Measurements from ENCODE around the gene TFAP2C. TPM values are rescaled to one million over a fixed set of nuclear protein-coding genes. Genes with fewer than 3 reads are reported as not detected.
A peak's percentile ranks its signal among the peaks of the same experiment; 100 is the strongest.

TFAP2C gene
- total and polyA plus RNA-seq, 2 experiments from 2014 or later, result 11.9 to 14.3 TPM

DNA sequence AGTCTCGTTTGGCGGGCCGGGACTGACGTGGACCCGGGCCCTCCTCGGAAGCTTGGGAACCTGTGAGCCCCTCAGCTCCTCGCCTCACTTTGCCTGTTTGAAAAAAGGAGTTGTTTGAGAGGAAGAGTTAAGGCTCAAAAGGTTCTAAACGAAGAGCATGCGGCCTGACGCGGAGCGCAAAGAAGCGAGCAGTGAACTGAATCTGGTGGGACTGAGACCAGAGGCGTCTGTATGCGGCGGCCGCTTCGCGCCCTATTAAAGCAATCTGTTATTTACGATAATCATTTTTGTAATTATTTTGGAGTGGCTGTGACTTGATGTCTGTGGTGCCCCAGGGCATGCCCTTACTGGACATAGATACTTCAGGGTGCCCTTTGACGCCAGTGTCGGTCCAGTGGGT is 3.3 kb upstream of the TFAP2C start:
- Mint-ChIP-seq H3K27me3 (ENCODE audit: insufficient read depth, low read depth, poor library complexity) (peaks cover 58% of the 10 kb centered on the region), H3K36me3 (ENCODE audit: low read depth) (no peaks in the 10 kb centered on the region; the same call in 2 of the 3 replicates), H3K4me3 (peak overlapping the region; percentile 79), H3K27ac (no peak overlapping the region), H3K9me3 (no peaks in the 10 kb centered on the region), H3K4me1 (peaks cover 36% of the 10 kb centered on the region)
- peaks cover 9% of the 10 kb centered on the region; the same call in 1 of the 2 replicates for H3F3A ChIP-seq (replicated peaks; ENCODE audit: low read depth)
- peaks cover 42% of the 10 kb centered on the region for H3K4me1 ChIP-seq (ENCODE audit: insufficient read depth)
- TF ChIP-seq ETS1 (IDR thresholded peaks at IDR 0.05), result no peak
- peak; percentile 78 for TF ChIP-seq EZH2 (IDR thresholded peaks at IDR 0.05; ENCODE audit: low read depth, unreplicated experiment)
- H3K36me3 ChIP-seq (ENCODE audit: insufficient read depth), result no peaks in the 10 kb centered on the region
- H3K27me3 ChIP-seq (ENCODE audit: insufficient read depth), result peaks cover 50% of the 10 kb centered on the region
- DNase-seq (ENCODE audit: low spot score) (peak; percentile 50), ATAC-seq (no peak)
- peak overlapping the region; percentile 20 for H2AFZ ChIP-seq
- peak overlapping the region; percentile 98 for H3K4me2 ChIP-seq
- H3K79me2 ChIP-seq (replicated peaks; ENCODE audit: insufficient read depth), result no peaks in the 10 kb centered on the region
- no peak overlapping the region for H3K27ac ChIP-seq (ENCODE audit: low read depth)
- H4K20me1 ChIP-seq (replicated peaks; ENCODE audit: insufficient read depth), result peaks cover 7% of the 10 kb centered on the region
- peak overlapping the region; percentile 95 for H3K4me3 ChIP-seq
- H3K9me2 ChIP-seq (ENCODE audit: insufficient read depth), result no peaks in the 10 kb centered on the region

DNA sequence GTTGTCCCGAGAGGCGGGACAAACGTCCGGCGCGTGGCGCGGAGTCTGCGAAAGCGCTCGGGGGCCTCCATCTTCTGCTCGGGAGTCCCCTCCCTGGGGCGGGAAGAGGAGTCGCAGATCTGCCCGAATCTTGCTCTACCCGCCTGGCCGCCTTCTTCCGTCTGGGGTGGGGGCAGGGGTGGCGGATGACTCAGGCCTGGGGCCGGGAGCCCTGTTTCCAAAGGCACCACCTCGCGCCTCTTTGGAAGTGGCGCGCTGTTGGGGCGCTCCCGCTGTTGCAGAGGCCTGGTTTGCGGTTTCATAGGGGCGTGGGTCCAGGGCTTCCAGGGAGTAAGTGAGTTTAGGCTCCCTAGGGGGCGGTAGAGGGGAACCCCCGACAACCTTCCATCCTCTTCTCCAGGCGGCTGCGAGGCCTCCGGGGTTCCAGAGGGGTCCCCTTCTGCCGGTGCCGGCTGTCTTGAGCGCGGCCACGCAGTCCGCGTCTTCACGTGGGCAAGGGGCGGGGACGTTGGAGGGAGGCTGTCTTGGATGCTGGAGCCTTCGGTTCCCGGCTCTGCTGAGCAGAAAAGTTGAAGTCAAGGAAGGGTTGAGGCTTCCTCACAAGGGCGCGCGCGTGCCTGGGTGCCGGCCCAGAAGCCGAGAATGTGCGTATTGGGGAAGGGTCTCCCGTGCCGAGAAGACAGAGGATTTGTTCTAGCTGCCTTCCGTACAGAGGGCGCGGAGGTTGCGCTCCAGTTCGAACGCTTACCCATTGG is 2.6 kb upstream of the TFAP2C start:
- peak overlapping the region; percentile 79 for H3K4me3 Mint-ChIP-seq
- Histone ChIP-seq H3F3A (replicated peaks; ENCODE audit: low read depth) (peaks cover 9% of the 10 kb centered on the region; the same call in 1 of the 2 replicates), H2AFZ (peak overlapping the region; percentile 20), H3K79me2 (replicated peaks; ENCODE audit: insufficient read depth) (peaks cover 1% of the 10 kb centered on the region), H3K27ac (ENCODE audit: low read depth) (no peak overlapping the region), H3K4me2 (peak overlapping the region; percentile 98), H3K9me2 (ENCODE audit: insufficient read depth) (no peaks in the 10 kb centered on the region), H4K20me1 (replicated peaks; ENCODE audit: insufficient read depth) (peaks cover 7% of the 10 kb centered on the region), H3K4me3 (peak overlapping the region; percentile 95), H3K27me3 (ENCODE audit: insufficient read depth) (peaks cover 52% of the 10 kb centered on the region), H3K4me1 (ENCODE audit: insufficient read depth) (peaks cover 43% of the 10 kb centered on the region), H3K36me3 (ENCODE audit: insufficient read depth) (no peaks in the 10 kb centered on the region)
- ATAC-seq (peak; percentile 24), DNase-seq (ENCODE audit: low spot score) (peak; percentile 92)
- peaks cover 63% of the 10 kb centered on the region for H3K27me3 Mint-ChIP-seq (ENCODE audit: insufficient read depth, low read depth, poor library complexity)
- no peaks in the 10 kb centered on the region for H3K9me3 Mint-ChIP-seq
- peaks cover 36% of the 10 kb centered on the region for H3K4me1 Mint-ChIP-seq
- TF ChIP-seq EZH2 (IDR thresholded peaks at IDR 0.05; ENCODE audit: low read depth, unreplicated experiment), result peak; percentile 70
- no peak for TF ChIP-seq NANOG (IDR thresholded peaks at IDR 0.05; ENCODE audit: borderline replicate concordance)
- no peak for TF ChIP-seq ZNF114 (CRISPR knock-in tag; IDR thresholded peaks at IDR 0.05)
- no peak for TF ChIP-seq POLR2AphosphoS5 (IDR thresholded peaks at IDR 0.05; ENCODE audit: low read depth)
- TF ChIP-seq CTCF (conservative IDR thresholded peaks at IDR 0.05; ENCODE audit: low read depth in 2 of 2), result peak; percentile 65 to 67
- H3K27ac Mint-ChIP-seq, result no peak overlapping the region
- H3K36me3 Mint-ChIP-seq (ENCODE audit: low read depth), result no peaks in the 10 kb centered on the region; the same call in 2 of the 3 replicates
